Activated CD4-positive, alpha-beta T cell treated with anti-CD3 and anti-CD28 coated beads, Interleukin-2, amount 50 U/mL, for 1 hour (primary cell): ENCODE measurements around the gene NEO1.
A peak's percentile ranks its signal among the peaks of the same experiment; 100 is the strongest.
"Not testable (repeated sequence)": the region's sequence is repeated elsewhere in the genome, so short reads cannot be mapped to it uniquely, and the experiment has no call there.

Experiments
- DNase-seq: peaks from one replicate; pipeline ENCODE4 v3.0.0-alpha.2; 2020

Gene NEO1

GRCh38 chr15:73143763-73144155 is 91.5 kb downstream of the NEO1 start:
- no peak for DNase-seq

GRCh38 chr15:73146419-73146818 is 94.2 kb downstream of the NEO1 start:
- DNase-seq: no peak

GRCh38 chr15:73150831-73151230 is 98.6 kb downstream of the NEO1 start:
- no peak for DNase-seq

DNA sequence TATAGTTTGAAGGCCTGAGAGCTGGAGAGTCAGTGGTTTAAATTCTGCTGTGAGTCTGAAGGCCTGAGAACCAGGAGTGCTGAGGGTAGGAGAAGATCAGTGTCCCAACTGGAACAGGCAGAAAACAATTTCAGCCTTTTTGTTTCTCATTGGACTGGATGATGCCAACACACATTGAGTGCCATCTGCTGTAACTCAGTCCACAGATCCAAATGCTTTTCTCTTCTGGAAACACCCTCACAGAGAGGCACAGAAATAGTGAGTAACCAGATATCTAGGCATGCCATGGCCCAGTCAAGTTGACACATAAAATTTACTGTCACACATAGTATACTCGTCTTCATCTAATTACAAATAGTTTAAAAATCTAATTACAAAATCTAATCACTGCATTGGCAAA is 100.8 kb downstream of the NEO1 start:
- DNase-seq: no peak

GRCh38 chr15:73153447-73153846 is 101.2 kb downstream of the NEO1 start:
- no peak for DNase-seq

GRCh38 chr15:73156431-73157191 is 104.3 kb downstream of the NEO1 start:
- DNase-seq: no peak

DNA sequence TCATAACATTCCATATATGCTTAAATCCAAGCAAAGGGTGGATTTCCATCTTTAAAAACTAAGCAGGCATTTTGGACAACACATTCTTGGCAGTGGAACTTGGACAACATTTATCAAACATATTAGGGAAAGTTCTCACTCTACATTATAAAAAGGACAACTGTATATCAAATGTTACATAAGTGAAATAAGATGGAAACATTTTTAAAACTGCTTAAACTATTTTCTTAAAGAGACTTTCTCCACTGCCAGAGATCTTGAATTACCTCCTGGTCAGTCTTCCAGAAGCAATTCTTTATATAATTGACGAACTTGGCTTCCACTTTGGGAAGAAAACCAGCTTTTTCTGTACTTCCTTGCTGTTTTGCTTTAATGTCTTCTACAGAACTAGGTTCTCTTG is 109.3 kb downstream of the NEO1 start:
- DNase-seq: no peak

- DNase-seq: no peak
Observed at GRCh38 chr15:73165435-73165834, 113.2 kb downstream of the NEO1 start.

DNA sequence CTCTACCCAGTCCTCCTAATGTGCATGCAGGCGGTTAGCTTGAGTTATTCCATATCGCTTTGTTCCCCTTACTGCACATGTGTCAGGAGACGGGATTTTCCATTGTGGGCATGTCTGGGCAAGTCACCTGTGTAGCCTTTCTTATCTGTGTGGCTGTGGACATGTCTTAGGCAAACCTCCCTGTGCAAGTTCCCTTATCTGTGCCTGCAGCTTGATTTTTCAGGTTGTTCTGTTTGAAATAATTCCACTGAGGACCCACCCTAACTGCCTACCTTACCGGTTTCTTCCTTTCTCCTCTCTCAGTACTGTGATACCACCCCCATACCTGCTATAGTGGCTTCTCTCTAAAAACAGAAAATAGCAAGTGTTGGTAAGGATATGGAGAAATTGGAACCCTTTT is 113.6 kb downstream of the NEO1 start:
- no peak for DNase-seq

DNA sequence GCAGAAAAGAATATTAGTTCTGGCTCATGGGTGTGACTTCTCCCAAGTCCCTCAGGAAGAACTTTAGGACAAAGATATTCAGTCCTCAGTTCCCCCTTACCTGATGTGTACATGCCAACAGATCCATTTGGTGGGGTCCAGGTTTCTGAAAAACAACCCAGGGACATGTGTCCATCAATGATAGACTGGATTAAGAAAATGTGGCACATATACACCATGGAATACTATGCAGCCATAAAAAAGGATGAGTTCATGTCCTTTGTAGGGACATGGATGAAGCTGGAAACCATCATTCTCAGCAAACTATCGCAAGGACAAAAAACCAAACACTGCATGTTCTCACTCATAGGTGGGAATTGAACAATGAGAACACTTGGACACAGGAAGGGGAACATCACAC is 114.4 kb downstream of the NEO1 start:
- DNase-seq: not testable (repeated sequence)

- DNase-seq: no peak
Observed at GRCh38 chr15:73168487-73168886, 116.2 kb downstream of the NEO1 start.

- no peak for DNase-seq
Observed at GRCh38 chr15:73171711-73172110, 119.4 kb downstream of the NEO1 start.

GRCh38 chr15:73172508-73172907 is 120.2 kb downstream of the NEO1 start:
- no peak for DNase-seq

DNA sequence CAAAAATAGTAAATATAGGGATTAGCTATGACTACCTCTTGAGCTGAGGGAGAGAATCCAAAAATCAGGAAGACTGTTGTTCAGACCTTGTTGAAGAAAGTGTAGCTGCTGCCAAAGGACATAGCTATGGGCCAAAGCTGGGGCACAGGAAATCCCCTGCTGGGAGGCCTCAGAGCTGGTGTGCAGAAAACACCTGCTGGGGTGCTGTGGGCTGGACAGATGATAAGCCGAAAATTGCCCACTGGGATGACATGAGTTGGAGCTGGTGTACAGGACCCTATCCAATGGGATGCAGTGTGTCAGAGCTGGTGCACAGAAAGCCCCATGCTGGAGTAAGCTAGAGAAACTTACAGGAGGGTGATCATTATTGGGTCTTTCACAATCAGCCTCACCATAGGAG is 121.9 kb downstream of the NEO1 start:
- no peak for DNase-seq

DNA sequence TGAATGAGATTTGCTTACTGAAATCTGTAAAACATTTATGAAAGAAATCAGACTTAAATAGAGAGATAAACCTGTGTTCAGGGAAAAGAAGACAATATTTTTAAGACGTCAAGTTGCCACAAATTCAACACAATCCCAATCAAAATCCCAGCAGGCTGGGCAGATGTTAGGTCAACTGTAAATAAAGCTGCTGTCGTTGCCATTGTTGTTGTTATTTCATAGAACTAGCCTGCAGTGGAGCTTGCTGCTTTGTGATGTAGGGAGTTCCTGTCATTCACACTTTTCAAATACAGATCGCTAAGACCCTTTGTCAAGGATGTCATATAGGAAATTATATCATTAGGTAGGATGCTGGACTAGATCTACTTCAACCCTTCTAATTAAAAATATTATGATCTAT is 123.1 kb downstream of the NEO1 start:
- DNase-seq: no peak

GRCh38 chr15:73176598-73176997 is 124.3 kb downstream of the NEO1 start:
- no peak for DNase-seq

DNA sequence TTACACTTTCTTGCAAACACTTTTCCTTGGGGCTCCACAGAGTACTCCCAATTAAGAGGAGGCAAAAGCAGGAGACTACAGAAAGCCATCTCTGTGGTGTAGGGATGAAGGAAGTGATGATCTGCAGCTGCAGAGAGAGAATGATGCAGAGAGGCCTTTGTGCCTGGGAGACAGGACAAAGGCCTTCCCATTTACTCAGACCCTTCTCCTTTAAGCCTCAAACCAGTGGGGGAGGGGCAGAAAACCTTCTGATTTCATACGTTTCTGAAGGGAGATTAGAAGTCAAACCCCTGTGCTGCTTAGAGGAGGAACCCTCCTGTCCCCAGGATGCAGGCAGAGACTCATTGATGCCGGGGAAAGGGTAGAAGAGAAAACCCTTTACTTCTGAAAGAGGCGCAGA is 130.8 kb downstream of the NEO1 start:
- DNase-seq: no peak

- no peak for DNase-seq
Observed at GRCh38 chr15:73190189-73190601, 137.9 kb downstream of the NEO1 start.

GRCh38 chr15:73195166-73195565 is 142.9 kb downstream of the NEO1 start:
- DNase-seq: no peak

- DNase-seq: no peak
Observed at GRCh38 chr15:73196113-73196512, 143.8 kb downstream of the NEO1 start.

DNA sequence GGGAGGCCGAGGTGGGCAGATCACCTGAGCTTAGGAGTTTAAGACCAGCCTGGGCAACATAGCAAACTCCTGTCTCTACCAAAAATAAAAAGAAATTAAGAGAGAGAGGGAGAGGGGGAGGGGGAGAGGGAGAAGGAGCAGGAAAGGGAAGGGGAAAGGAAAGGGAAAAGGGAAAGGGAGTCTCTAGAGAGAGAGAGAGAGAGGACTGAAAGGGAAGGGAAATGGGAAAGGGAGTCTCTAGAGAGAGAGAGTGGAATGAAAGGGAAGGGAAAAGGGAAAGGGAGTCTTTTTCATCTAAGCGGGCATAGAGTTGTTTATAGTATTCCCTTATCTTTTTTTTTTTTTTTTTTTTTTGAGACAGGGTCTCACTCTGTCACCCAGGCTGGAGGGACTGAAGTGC is 148.1 kb downstream of the NEO1 start:
- no peak for DNase-seq

DNA sequence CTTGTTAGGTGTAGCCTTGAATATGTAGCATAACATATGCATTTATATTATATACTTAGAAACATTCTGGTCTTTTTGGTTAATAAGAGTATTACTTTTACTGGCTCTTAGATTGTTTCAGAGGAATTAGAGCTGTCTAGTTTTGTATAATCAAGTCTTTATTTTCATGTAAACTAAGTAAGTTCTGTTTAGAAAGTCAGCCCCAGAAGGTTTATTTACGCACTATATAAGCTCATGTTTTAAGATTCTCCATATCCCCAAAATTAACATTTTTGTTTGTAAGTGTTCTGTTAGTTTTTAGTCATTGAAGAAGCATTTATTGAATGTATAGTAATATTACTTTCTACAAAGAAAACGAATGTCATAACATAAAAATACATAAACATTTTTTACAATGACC is 158.4 kb downstream of the NEO1 start:
- DNase-seq: no peak

GRCh38 chr15:73212424-73212823 is 160.2 kb downstream of the NEO1 start:
- no peak for DNase-seq

GRCh38 chr15:73221450-73221849 is 169.2 kb downstream of the NEO1 start:
- not testable (repeated sequence) for DNase-seq

DNA sequence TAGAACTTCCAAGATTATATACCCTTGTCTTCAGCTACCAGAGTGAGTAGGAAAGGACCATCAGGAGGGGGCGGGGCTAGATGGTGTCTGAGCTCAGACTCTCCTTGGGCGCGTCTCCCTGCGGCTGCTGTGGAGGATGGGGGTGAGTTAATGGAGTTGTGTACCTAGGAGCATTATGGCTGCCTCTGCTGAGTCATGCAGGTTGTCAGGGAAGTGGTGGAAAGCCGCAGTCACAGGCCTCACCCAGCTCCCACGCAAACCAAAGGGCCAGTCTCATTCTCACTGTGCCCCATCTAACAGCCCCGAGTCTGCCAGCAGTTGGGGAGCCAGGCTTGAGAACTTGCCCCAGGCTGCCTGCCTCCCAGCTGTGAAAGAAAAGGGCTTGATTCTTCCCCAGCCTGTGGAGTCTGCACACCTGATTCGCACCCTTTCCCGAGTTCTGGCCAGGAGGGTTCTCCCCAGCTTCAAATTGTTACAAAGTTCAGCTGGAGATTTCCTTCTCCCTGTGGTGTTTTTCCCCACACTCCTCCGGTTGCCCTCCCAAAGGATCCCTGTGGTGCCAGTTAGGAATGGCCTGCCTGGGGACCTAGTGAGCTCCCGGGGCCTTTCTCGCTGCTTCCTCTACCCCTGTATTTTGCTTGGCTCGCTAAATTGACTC is 173.2 kb downstream of the NEO1 start:
- DNase-seq: peak; percentile 25
